ENCODE data around the gene HBM.
"Not testable (repeated sequence)": the region's sequence is repeated elsewhere in the genome, so short reads cannot be mapped to it uniquely, and the experiment has no call there.

HBM gene

GRCh38 chr16:175011-175949 lies 9.5 kb downstream of the HBM start:
- TF ChIP-seq POLR2AphosphoS5 (IDR thresholded peaks at IDR 0.05; ENCODE audit: low read depth, low read length) (no peak), FOXP2 (optimal IDR thresholded peaks at IDR 0.05; ENCODE audit: borderline replicate concordance, extremely low read depth, extremely low read length, insufficient read depth) (no peak), TAF1 (IDR thresholded peaks at IDR 0.05; ENCODE audit: borderline replicate concordance, insufficient read depth, low read length) (no peak), REST (IDR thresholded peaks at IDR 0.05; ENCODE audit: insufficient read depth in 1 of 2, low read depth in 2 of 2, low read length in 2 of 2) (no peak; a peak in 1 of 4 replicates), SIN3A (IDR thresholded peaks at IDR 0.05; ENCODE audit: borderline replicate concordance, insufficient read depth, low read length) (no peak)

DNA sequence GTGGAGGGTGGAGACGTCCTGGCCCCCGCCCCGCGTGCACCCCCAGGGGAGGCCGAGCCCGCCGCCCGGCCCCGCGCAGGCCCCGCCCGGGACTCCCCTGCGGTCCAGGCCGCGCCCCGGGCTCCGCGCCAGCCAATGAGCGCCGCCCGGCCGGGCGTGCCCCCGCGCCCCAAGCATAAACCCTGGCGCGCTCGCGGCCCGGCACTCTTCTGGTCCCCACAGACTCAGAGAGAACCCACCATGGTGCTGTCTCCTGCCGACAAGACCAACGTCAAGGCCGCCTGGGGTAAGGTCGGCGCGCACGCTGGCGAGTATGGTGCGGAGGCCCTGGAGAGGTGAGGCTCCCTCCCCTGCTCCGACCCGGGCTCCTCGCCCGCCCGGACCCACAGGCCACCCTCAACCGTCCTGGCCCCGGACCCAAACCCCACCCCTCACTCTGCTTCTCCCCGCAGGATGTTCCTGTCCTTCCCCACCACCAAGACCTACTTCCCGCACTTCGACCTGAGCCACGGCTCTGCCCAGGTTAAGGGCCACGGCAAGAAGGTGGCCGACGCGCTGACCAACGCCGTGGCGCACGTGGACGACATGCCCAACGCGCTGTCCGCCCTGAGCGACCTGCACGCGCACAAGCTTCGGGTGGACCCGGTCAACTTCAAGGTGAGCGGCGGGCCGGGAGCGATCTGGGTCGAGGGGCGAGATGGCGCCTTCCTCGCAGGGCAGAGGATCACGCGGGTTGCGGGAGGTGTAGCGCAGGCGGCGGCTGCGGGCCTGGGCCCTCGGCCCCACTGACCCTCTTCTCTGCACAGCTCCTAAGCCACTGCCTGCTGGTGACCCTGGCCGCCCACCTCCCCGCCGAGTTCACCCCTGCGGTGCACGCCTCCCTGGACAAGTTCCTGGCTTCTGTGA lies 11.0 kb downstream of the HBM start, which contains the start of gene HBA1:
TSS of gene HBA1 (plus strand) at position 204 of the 906 bp plus-strand sequence. CDS start at position 241, 37 bp downstream.
- TF ChIP-seq FOXP2 (optimal IDR thresholded peaks at IDR 0.05; ENCODE audit: borderline replicate concordance, extremely low read depth, extremely low read length, insufficient read depth); POLR2AphosphoS5 (IDR thresholded peaks at IDR 0.05; ENCODE audit: low read depth, low read length); REST (IDR thresholded peaks at IDR 0.05; ENCODE audit: insufficient read depth in 1 of 2, low read depth in 2 of 2, low read length in 2 of 2): not testable (repeated sequence)

DNA sequence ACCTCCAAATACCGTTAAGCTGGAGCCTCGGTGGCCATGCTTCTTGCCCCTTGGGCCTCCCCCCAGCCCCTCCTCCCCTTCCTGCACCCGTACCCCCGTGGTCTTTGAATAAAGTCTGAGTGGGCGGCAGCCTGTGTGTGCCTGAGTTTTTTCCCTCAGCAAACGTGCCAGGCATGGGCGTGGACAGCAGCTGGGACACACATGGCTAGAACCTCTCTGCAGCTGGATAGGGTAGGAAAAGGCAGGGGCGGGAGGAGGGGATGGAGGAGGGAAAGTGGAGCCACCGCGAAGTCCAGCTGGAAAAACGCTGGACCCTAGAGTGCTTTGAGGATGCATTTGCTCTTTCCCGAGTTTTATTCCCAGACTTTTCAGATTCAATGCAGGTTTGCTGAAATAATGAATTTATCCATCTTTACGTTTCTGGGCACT lies 11.6 kb downstream of the HBM start:
- TF ChIP-seq TAF1 (IDR thresholded peaks at IDR 0.05; ENCODE audit: borderline replicate concordance, insufficient read depth, low read length): no peak

DNA sequence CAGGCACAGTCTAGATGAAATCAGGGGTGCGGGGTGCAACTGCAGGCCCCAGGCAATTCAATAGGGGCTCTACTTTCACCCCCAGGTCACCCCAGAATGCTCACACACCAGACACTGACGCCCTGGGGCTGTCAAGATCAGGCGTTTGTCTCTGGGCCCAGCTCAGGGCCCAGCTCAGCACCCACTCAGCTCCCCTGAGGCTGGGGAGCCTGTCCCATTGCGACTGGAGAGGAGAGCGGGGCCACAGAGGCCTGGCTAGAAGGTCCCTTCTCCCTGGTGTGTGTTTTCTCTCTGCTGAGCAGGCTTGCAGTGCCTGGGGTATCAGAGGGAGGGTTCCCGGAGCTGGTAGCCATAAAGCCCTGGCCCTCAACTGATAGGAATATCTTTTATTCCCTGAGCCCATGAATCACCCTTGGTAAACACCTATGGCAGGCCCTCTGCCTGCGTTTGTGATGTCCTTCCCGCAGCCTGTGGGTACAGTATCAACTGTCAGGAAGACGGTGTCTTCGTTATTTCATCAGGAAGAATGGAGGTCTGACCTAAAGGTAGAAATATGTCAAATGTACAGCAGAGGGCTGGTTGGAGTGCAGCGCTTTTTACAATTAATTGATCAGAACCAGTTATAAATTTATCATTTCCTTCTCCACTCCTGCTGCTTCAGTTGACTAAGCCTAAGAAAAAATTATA lies 12.3 kb downstream of the HBM start:
- TF ChIP-seq REST (IDR thresholded peaks at IDR 0.05; ENCODE audit: insufficient read depth in 1 of 2, low read depth in 2 of 2, low read length in 2 of 2): no peak
- no peak for TF ChIP-seq POLR2AphosphoS5 (IDR thresholded peaks at IDR 0.05; ENCODE audit: low read depth, low read length)
- no peak for TF ChIP-seq SIN3A (IDR thresholded peaks at IDR 0.05; ENCODE audit: borderline replicate concordance, insufficient read depth, low read length)
- TF ChIP-seq TAF1 (IDR thresholded peaks at IDR 0.05; ENCODE audit: borderline replicate concordance, insufficient read depth, low read length): no peak
- TF ChIP-seq FOXP2 (optimal IDR thresholded peaks at IDR 0.05; ENCODE audit: borderline replicate concordance, extremely low read depth, extremely low read length, insufficient read depth): no peak

- no peak for TF ChIP-seq POLR2AphosphoS5 (IDR thresholded peaks at IDR 0.05; ENCODE audit: low read depth, low read length)
- no peak for TF ChIP-seq SIN3A (IDR thresholded peaks at IDR 0.05; ENCODE audit: borderline replicate concordance, insufficient read depth, low read length)
- TF ChIP-seq FOXP2 (optimal IDR thresholded peaks at IDR 0.05; ENCODE audit: borderline replicate concordance, extremely low read depth, extremely low read length, insufficient read depth): no peak
- TF ChIP-seq REST (IDR thresholded peaks at IDR 0.05; ENCODE audit: insufficient read depth in 1 of 2, low read depth in 2 of 2, low read length in 2 of 2): no peak
- TF ChIP-seq TAF1 (IDR thresholded peaks at IDR 0.05; ENCODE audit: borderline replicate concordance, insufficient read depth, low read length): no peak
Measured at GRCh38 chr16:178668-179015, 12.9 kb downstream of the HBM start.

Data from PFSK-1 (cell line).